HUES64 (cell line): Measurements from ENCODE around the gene PCDH8.
A peak's percentile ranks its signal among the peaks of the same experiment; 100 is the strongest.

ENCODE experiments used
- H3K27ac ChIP-seq: 2 replicates; pipeline ENCODE4 v1.7.0; 2013; ENCODE audit warnings: low read depth, low read length, inconsistent platforms
- H3K27me3 ChIP-seq: 2 replicates; pipeline ENCODE4 v1.6.1; 2013; ENCODE audit warnings: mild to moderate bottlenecking, low read length; ENCODE audit not compliant: insufficient read depth
- H3K36me3 ChIP-seq: 2 replicates; pipeline ENCODE4 v1.6.1; 2013; ENCODE audit warnings: mild to moderate bottlenecking, low read length; ENCODE audit not compliant: insufficient read depth
- H3K4me1 ChIP-seq: 2 replicates; pipeline ENCODE4 v1.6.1; 2013; ENCODE audit warnings: mild to moderate bottlenecking, low read length, moderate library complexity; ENCODE audit not compliant: insufficient read depth
- H3K4me3 ChIP-seq: 2 replicates; pipeline ENCODE4 v1.5.1; 2013; ENCODE audit warnings: mild to moderate bottlenecking, low read length, moderate library complexity
- H3K9ac ChIP-seq: 2 replicates; pipeline ENCODE4 v1.6.1; 2013; ENCODE audit warnings: mild to moderate bottlenecking, low read depth, low read length
- H3K9me3 ChIP-seq: 2 replicates; pipeline ENCODE4 v1.6.1; 2013; ENCODE audit warnings: low read depth, low read length; ENCODE audit not compliant: insufficient read depth
- WGBS: fragments of 150-250, 120-280 bp; methylation state at CpG from one replicate; pipeline ENCODE4 v1.1.7; 2013; ENCODE audit warnings: missing lambda C conversion rate; 5-methylcytosine and 5-hydroxymethylcytosine counted together

Gene PCDH8

DNA sequence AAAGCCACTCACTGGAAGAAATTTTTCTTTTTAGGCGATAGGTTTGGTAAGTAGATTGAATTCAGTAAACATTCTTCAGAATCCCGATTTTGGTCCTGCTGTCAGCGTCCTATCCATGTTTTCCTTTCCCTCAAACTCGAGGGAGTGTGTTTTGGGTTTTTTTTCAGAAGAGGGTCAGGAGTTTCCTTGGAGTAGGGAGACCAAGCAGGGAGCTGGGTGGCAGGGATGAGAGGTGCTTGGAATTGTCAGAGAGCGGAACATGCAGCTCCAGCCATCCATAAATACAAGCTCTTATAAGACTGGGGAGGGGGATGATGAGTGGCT lies 1.6 kb upstream of the PCDH8 start:
- H3K4me1 ChIP-seq = peaks cover 26% of the 10 kb centered on the region
- no peak overlapping the region; the same call in 1 of the 2 replicates for H3K27ac ChIP-seq
- no peaks in the 10 kb centered on the region for H3K9me3 ChIP-seq
- peak overlapping the region; percentile 74 for H3K4me3 ChIP-seq
- 5% methylated on average over 5 of the region's 5 CpGs for WGBS
- peaks cover 77% of the 10 kb centered on the region for H3K27me3 ChIP-seq
- H3K9ac ChIP-seq = no peak overlapping the region
- H3K36me3 ChIP-seq = no peaks in the 10 kb centered on the region

DNA sequence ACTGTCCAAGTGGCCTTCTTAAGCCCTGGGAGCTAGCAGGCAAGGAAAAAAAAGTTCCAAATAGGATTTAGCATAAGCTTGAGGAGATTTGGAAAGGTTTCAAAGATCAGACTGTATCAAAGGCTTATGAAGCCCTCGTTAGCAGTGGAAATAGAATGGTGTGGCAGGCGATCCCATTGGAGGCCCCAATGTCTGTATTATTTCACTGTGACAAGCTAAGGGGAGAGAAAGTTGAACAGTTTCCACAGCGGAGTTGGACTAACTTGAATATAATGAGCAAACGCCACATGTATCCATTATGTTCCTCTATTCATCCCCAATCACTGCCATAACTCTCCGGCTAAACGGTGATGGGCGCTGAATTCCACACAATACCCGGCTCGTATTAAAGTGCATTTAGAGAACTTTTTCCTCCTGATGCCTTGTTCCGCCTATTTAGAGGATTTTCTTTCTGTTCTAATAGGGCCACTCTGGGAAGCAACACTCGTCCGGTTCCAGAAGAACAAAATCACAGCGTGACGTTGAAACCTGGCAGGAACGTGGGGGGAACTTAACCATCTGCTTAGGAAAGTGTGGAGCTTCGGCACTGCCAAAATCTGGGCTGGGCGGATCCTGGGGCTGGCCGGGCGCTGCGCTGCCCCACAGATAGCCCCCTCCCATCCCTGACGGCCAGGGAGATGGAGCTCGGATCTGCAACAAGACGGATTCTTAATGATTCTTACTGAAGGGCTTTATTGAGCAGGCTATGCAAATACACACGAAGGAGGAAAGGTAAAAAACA lies 1.0 kb upstream of the PCDH8 start:
- Histone ChIP-seq H3K4me3 (peak overlapping the region; percentile 74), H3K9ac (no peak overlapping the region), H3K36me3 (no peaks in the 10 kb centered on the region), H3K9me3 (no peaks in the 10 kb centered on the region), H3K27ac (no peak overlapping the region), H3K27me3 (peaks cover 77% of the 10 kb centered on the region), H3K4me1 (peaks cover 26% of the 10 kb centered on the region)
- 2% methylated on average over 24 of the region's 24 CpGs for WGBS

DNA sequence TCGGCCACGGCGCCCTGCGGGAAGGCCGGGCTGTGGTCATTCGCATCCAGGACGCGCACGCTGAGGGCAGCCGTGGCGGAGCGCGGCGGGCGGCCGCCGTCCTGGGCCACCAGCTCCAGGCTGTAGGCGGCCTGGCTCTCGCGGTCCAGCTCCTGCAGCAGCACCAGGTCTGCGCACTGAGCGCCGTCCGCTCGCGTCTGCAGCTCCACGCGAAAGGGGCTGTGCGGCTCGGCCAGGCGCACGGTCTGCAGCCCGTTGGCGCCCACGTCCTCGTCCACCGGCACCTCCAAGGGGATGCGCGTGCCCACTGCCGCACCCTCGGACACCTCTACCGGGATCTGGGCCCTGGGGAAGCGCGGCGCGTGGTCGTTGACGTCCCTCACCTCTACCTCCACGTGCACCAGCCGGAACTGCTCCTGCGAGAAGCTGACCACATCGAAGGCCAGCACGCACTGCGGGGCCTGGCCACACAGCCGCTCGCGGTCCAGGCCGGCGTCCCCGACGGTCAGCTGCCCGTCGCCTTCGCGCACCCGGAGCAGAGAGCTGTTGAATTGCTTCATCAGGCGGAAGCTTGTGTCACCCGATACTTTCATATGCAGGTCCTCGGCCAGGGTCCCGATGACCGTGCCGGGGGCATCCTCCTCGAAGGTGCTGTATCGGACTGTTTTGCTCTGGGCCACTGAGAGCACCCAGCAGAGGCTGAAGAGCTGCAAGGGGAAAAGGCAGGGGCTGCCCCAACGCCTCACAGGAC lies 583 bp downstream of the PCDH8 start:
- H3K9me3 ChIP-seq = no peaks in the 10 kb centered on the region
- peak overlapping the region; percentile 74 for H3K4me3 ChIP-seq
- no peak overlapping the region for H3K27ac ChIP-seq
- no peaks in the 10 kb centered on the region for H3K36me3 ChIP-seq
- no peak overlapping the region for H3K9ac ChIP-seq
- peaks cover 26% of the 10 kb centered on the region for H3K4me1 ChIP-seq
- H3K27me3 ChIP-seq = peaks cover 64% of the 10 kb centered on the region
- WGBS = 3% methylated on average over 75 of the region's 75 CpGs

DNA sequence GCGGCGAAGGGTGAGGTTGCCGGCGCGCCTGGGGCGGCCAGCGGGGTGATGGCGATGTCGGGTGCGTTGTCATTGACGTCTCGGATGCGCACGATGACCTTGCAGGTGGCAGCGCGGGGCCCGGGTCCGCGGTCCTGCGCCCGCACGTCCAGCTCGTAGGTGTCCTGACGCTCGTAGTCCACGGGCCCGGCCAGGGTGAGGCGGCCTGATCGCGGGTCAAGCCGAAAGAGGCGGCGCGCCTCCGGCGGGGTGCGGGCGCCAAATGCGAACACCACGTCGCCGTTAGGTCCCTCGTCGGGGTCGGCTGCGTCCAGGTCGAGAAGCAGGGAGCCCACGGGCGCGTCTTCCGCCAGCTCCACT lies 1.1 kb downstream of the PCDH8 start:
- Histone ChIP-seq H3K9me3 (no peaks in the 10 kb centered on the region), H3K4me3 (peak overlapping the region; percentile 74), H3K9ac (no peak overlapping the region), H3K27me3 (peaks cover 64% of the 10 kb centered on the region), H3K36me3 (no peaks in the 10 kb centered on the region), H3K27ac (no peak overlapping the region), H3K4me1 (peaks cover 23% of the 10 kb centered on the region)
- 3% methylated on average over 51 of the region's 51 CpGs for WGBS

DNA sequence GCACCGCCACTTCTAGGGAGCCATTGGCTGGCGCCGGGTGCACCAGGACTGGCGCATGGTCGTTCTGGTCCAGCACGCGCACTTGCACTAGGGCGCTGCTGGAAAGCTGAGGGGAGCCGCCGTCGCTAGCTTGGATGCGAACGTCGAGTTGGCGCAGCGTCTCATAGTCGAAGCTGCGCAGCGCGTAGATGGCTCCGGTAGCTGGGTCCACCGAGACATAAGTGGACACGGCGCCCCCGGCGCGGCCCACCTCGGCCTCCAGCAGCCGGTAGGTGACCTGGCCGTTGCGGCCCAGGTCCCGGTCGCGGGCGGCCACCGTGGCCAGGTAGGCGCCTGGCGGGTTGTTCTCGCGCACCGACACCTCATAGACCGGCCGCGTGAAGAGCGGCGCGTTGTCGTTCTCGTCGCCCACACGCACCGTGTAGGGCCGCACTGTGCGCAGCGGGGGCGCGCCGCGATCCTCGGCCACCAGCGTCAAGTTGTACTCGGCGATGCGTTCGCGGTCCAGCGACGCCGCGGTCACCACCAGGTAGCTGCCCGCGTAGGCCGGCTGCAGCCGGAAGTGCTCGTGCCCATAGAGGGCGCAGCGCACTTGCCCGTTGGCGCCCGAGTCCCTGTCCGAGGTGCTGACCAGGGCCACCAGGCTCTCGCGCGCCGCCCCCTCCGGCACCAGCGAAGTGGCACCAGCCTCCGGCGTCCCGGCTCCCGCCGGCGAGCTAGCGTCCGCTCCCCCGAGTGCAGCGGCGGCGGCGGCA lies 1.7 kb downstream of the PCDH8 start:
- WGBS = 24% methylated on average over 100 of the region's 100 CpGs
- peaks cover 64% of the 10 kb centered on the region for H3K27me3 ChIP-seq
- no peak overlapping the region for H3K27ac ChIP-seq
- H3K9me3 ChIP-seq = no peaks in the 10 kb centered on the region
- no peak overlapping the region for H3K9ac ChIP-seq
- peak overlapping the region; percentile 74 for H3K4me3 ChIP-seq
- no peaks in the 10 kb centered on the region for H3K36me3 ChIP-seq
- H3K4me1 ChIP-seq = peaks cover 17% of the 10 kb centered on the region

DNA sequence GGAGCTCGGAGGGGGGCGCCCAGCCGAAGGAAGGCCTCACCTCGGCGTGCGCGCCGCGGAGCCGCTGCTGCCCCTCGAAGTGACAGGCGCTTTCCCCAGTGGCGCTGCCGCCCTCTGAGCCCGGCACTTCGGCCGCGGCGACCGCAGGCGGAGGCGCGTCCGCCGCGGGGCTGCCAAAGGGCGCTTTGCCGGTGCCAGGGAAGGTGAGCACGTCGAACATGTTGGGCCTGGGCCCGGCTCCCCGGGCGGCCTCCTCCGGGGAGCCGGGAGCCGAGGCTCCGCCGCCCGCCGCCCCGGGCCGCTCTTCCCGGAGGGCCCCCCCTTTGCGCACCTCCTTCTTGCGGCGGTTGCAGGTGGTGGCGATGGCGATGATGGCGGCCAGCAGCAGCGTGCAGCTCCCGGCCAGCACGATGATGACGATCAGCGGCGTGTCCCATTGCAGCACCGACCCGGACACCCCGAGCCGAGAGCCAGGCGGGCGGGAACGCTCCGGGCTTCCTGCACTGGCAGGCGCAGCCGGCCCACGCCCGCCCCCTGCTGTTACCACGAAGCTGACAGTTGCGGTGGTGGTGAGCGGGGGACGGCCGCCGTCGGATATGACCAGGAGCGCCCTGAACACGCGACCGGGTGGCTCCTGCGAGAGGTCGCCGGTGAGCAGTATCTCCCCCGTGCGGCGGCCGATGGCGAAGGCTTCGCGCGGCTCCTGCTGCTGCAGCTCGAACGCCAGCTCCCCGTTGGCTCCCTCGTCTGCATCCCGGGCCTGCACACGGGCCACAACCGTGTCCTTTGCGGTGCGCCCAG lies 2.5 kb downstream of the PCDH8 start:
- no peaks in the 10 kb centered on the region for H3K36me3 ChIP-seq
- peaks cover 64% of the 10 kb centered on the region for H3K27me3 ChIP-seq
- H3K27ac ChIP-seq = no peak overlapping the region
- no peaks in the 10 kb centered on the region for H3K9me3 ChIP-seq
- peaks cover 15% of the 10 kb centered on the region for H3K4me1 ChIP-seq
- peak overlapping the region; percentile 74 for H3K4me3 ChIP-seq
- H3K9ac ChIP-seq = no peak overlapping the region
- WGBS = 62% methylated on average over 98 of the region's 98 CpGs

DNA sequence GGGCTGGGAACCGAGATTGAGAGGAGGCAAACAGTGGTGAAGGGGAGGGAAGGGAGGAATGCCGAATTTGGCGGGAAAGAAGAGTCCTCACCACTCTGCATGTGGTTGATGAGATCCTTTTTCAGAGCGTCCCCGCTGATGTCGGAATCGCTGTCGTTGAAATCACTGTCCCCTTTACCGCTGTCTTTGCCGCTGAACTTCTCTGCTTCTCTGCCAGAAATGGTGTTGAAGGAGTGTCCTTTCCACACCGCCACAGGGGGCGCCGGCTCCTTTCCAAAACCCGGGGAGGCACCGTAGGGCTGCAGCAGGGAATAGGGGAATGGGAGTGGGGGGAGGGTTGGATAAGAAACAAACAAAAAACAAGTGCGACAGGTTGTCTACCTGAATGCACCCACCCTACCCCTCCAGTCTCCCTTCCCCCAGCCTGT lies 3.1 kb downstream of the PCDH8 start:
- peaks cover 64% of the 10 kb centered on the region for H3K27me3 ChIP-seq
- WGBS = 76% methylated on average over 16 of the region's 16 CpGs

DNA sequence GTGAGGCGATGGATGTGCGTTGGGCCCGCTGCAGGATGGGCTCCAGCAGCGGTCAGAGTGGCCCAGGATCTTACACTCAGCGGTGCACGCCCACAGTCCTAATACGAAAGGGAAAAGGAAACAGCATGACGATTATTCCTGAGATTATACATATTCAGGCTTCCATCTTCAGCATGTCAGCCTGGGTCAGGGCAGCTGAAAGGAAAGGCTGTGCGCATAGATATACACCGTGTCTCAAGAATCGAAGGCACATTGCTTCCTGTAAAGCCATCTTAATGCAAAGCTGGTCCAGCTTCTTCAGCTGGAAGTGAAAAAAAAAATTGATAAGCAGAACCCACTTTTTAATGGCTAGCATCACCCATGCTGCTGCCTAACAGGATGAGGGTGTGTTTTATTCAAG lies 3.6 kb downstream of the PCDH8 start:
- no peaks in the 10 kb centered on the region for H3K36me3 ChIP-seq
- no peak overlapping the region for H3K4me3 ChIP-seq
- H3K9me3 ChIP-seq = no peaks in the 10 kb centered on the region
- H3K27ac ChIP-seq = no peak overlapping the region
- H3K9ac ChIP-seq = no peak overlapping the region
- WGBS = 94% methylated on average over 11 of the region's 11 CpGs
- H3K4me1 ChIP-seq = peaks cover 11% of the 10 kb centered on the region
- H3K27me3 ChIP-seq = peaks cover 59% of the 10 kb centered on the region

More for the DNA sequence above, 3.1 kb downstream of the PCDH8 start:
- no peak overlapping the region for H3K27ac ChIP-seq
- peaks cover 15% of the 10 kb centered on the region for H3K4me1 ChIP-seq
- peak overlapping the region; percentile 74 for H3K4me3 ChIP-seq
- H3K9ac ChIP-seq = no peak overlapping the region
- H3K9me3 ChIP-seq = no peaks in the 10 kb centered on the region
- no peaks in the 10 kb centered on the region for H3K36me3 ChIP-seq

DNA sequence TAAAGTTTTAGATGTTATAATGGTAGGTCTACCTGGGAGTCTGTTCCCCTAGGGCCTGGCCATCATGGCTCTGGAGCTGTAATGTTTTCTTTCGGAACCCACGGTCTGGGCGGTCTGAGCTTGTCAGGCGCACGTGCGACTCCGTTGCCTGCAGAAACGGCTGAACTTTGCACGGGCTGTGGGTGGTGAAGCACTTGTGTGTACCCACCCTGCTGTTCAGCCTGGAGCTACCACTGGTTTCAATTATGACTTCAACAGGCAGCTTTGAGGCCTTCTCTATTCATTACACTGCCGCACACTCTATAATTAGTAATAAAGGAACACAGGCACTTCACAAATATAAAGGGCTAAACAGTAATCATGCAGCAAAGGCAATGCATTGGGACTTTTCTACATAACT lies 6.0 kb downstream of the PCDH8 start:
- Histone ChIP-seq H3K9ac (no peak overlapping the region), H3K9me3 (no peaks in the 10 kb centered on the region), H3K4me1 (peaks cover 14% of the 10 kb centered on the region), H3K27ac (no peak overlapping the region), H3K4me3 (no peak overlapping the region), H3K27me3 (peaks cover 35% of the 10 kb centered on the region), H3K36me3 (no peaks in the 10 kb centered on the region)
- 87% methylated on average over 10 of the region's 10 CpGs for WGBS

DNA sequence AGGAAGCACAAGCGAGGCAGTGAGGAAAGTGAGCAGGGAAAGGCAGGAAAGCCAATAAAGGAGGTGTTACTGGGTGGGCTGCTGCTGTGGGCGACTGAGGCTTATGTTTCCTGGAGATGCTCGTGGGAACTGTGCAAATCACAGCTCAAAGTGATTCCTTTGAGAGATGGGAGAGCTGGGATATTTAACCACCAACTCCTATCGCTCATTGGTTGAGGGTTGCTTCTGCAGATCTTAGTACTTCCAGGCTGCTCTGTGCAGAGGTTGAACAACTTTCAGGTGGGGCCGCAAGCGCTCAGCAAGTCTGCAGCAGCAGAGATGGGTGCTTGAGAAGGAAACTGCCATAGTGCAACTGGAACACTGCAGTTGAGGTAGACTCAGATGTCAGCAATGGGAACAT lies 8.4 kb downstream of the PCDH8 start:
- peaks cover 14% of the 10 kb centered on the region for H3K4me1 ChIP-seq
- no peak overlapping the region for H3K4me3 ChIP-seq
- no peak overlapping the region for H3K9ac ChIP-seq
- no peaks in the 10 kb centered on the region for H3K9me3 ChIP-seq
- no peaks in the 10 kb centered on the region for H3K36me3 ChIP-seq
- 93% methylated on average over 6 of the region's 6 CpGs for WGBS
- peaks cover 11% of the 10 kb centered on the region for H3K27me3 ChIP-seq
- H3K27ac ChIP-seq = no peak overlapping the region
